IMR-90 (cell line): ENCODE data around the gene TMEM61. TPM values are rescaled to one million over a fixed set of nuclear protein-coding genes. Genes with fewer than 3 reads are reported as not detected.

Source experiments
- ATAC-seq: fragments of 200-7000 bp; cut with Tn5 transposase; 2 replicates; pipeline ENCODE4 v1.9.1; 2020; ENCODE audit warnings: low read depth, mild to moderate bottlenecking, moderate library complexity
- BruUV-seq: library from RNA; stranded (reverse); fragments of 400-500 nt; replicated peaks from 2 replicates; lab custom pipeline; 2021; lab: Mats Ljungman, UMichigan
- CTCF ChIA-PET: fragments of 300-600 bp; formaldehyde crosslinking; extraction: SDS; loops from one replicate; lab custom pipeline; 2021; ENCODE audit warnings: antibody characterized with exemption; lab: Yijun Ruan, JAX
- POLR2A ChIA-PET: fragments of 300-600 bp; sonication (Branson Sonifier 250); formaldehyde crosslinking; loops from one replicate; lab custom pipeline; 2022; ENCODE audit warnings: antibody characterized with exemption; ENCODE audit not compliant: unreplicated experiment; lab: Charles Lee
- DNase-seq: peaks from one replicate; pipeline ENCODE4 v3.0.0; 2013
- H2AFZ ChIP-seq: replicated peaks from 2 replicates; pipeline ENCODE3; 2013; ENCODE audit warnings: low read length, mild to moderate bottlenecking; ENCODE audit not compliant: poor library complexity
- H2AK5ac ChIP-seq: 2 replicates; pipeline ENCODE4 v1.6.1; 2013; ENCODE audit warnings: low read depth, low read length, inconsistent platforms
- H2AK9ac ChIP-seq: replicated peaks from 2 replicates; pipeline ENCODE3; 2013; ENCODE audit warnings: mild to moderate bottlenecking, low read depth, low read length, moderate library complexity; ENCODE audit not compliant: poor library complexity
- H2BK120ac ChIP-seq: 2 replicates; pipeline ENCODE4 v1.6.1; 2013; ENCODE audit warnings: low read depth, low read length, inconsistent platforms
- H2BK15ac ChIP-seq: 3 replicates; pipeline ENCODE4 v1.6.1; 2013; ENCODE audit warnings: low read depth, low read length, inconsistent platforms
- H2BK20ac ChIP-seq: 2 replicates; pipeline ENCODE4 v1.6.1; 2013; ENCODE audit warnings: low read depth, mild to moderate bottlenecking, inconsistent platforms, low read length, moderate library complexity
- H2BK5ac ChIP-seq: 2 replicates; pipeline ENCODE4 v1.6.1; 2013; ENCODE audit warnings: mild to moderate bottlenecking, low read depth, low read length, inconsistent platforms; ENCODE audit not compliant: poor library complexity, severe bottlenecking
- H3K14ac ChIP-seq: replicated peaks from 2 replicates; pipeline ENCODE4 v1.6.1; 2013; ENCODE audit warnings: low read depth, low read length, inconsistent platforms
- H3K18ac ChIP-seq: 2 replicates; pipeline ENCODE4 v1.6.1; 2013; ENCODE audit warnings: low read depth, low read length, control low read depth
- H3K23ac ChIP-seq: 2 replicates; pipeline ENCODE4 v1.6.1; 2013; ENCODE audit warnings: low read depth, low read length, inconsistent platforms
- H3K27ac ChIP-seq: 2 replicates; pipeline ENCODE4 v1.5.1; 2013; ENCODE audit warnings: mild to moderate bottlenecking, control low read depth, low read length; ENCODE audit not compliant: insufficient read depth
- H3K27me3 ChIP-seq: 2 replicates; pipeline ENCODE4 v1.6.1; 2013; ENCODE audit warnings: low read length; ENCODE audit not compliant: control insufficient read depth, insufficient read depth
- H3K36me3 ChIP-seq: 2 replicates; pipeline ENCODE4 v1.6.1; 2013; ENCODE audit warnings: low read length, mixed read lengths; ENCODE audit not compliant: control insufficient read depth, insufficient read depth
- H3K4ac ChIP-seq: 2 replicates; pipeline ENCODE4 v1.6.1; 2013; ENCODE audit warnings: low read depth, low read length, inconsistent platforms
- H3K4me1 ChIP-seq: 2 replicates; pipeline ENCODE4 v1.6.1; 2013; ENCODE audit warnings: low read length, mixed read lengths; ENCODE audit not compliant: control insufficient read depth, insufficient read depth
- H3K4me2 ChIP-seq: 2 replicates; pipeline ENCODE4 v1.6.1; 2013; ENCODE audit warnings: low read depth, mild to moderate bottlenecking, control low read depth, low read length, moderate library complexity
- H3K4me3 ChIP-seq: 2 replicates; pipeline ENCODE4 v1.5.1; 2013; ENCODE audit warnings: low read depth, mild to moderate bottlenecking, control low read depth, low read length, moderate library complexity; ENCODE audit not compliant: insufficient read depth
- H3K56ac ChIP-seq: 2 replicates; pipeline ENCODE4 v1.6.1; 2013; ENCODE audit warnings: low read length, inconsistent platforms; ENCODE audit not compliant: insufficient read depth; ENCODE audit errors: extremely low read depth
- H3K79me1 ChIP-seq, 2 experiments: 2 replicates each; pipeline ENCODE4 v1.6.1; 2013; ENCODE audit warnings: low read length in 2 of 2, inconsistent platforms in 1 of 2, low read depth in 1 of 2
- H3K9ac ChIP-seq: 2 replicates; pipeline ENCODE4 v1.6.1; 2013; ENCODE audit warnings: low read depth, low read length, control low read depth
- H3K9me1 ChIP-seq: 2 replicates; pipeline ENCODE4 v1.6.1; 2013; ENCODE audit warnings: low read length, inconsistent platforms; ENCODE audit not compliant: insufficient read depth
- H3K9me3 ChIP-seq: 2 replicates; pipeline ENCODE4 v1.6.1; 2013; ENCODE audit warnings: low read length; ENCODE audit not compliant: control insufficient read depth, insufficient read depth
- H4K20me1 ChIP-seq: 2 replicates; pipeline ENCODE4 v1.6.1; 2013; ENCODE audit warnings: low read length, inconsistent platforms; ENCODE audit not compliant: insufficient read depth
- H4K5ac ChIP-seq: 2 replicates; pipeline ENCODE4 v1.6.1; 2013; ENCODE audit warnings: mild to moderate bottlenecking, low read depth, low read length, control low read depth
- H4K8ac ChIP-seq, 2 experiments: 2 replicates each; pipeline ENCODE4 v1.6.1; 2013; ENCODE audit warnings: low read depth in 2 of 2, low read length in 2 of 2, control low read depth in 1 of 2, inconsistent platforms in 1 of 2
- H4K91ac ChIP-seq: 2 replicates; pipeline ENCODE4 v1.6.1; 2013; ENCODE audit warnings: low read depth, low read length, inconsistent platforms; ENCODE audit not compliant: insufficient read depth
- MXI1 ChIP-seq: IDR thresholded peaks from 2 replicates; pipeline ENCODE4 v1.6.1; 2012; ENCODE audit warnings: low read depth, mild to moderate bottlenecking, low read length, moderate library complexity, borderline replicate concordance
- POLR2A ChIP-seq: IDR thresholded peaks from 2 replicates; pipeline ENCODE4 v1.6.1; 2012; ENCODE audit warnings: mild to moderate bottlenecking, low read depth, low read length
- SMC3 ChIP-seq: fragments of 150-350 bp; IDR thresholded peaks from 2 replicates; pipeline ENCODE4 v1.6.1; 2016; ENCODE audit warnings: low read depth, mild to moderate bottlenecking, antibody characterized with exemption, low read length, moderate library complexity
- WGBS, 2 experiments: methylation state at CpG; one replicate each; pipeline versions ENCODE4 v1.1.5 to v1.1.7; 2013; ENCODE audit warnings: missing lambda C conversion rate in 2 of 2; ENCODE audit not compliant: insufficient read length in 1 of 2; ENCODE audit errors: extremely low coverage in 2 of 2; 5-methylcytosine and 5-hydroxymethylcytosine counted together
- dilution Hi-C: fragments of 300-500 bp; cut with HindIII; formaldehyde crosslinking; loops from one replicate; pipeline ENCODE4 v1.14.3; 2018; ENCODE audit warnings: low sequenced_read_pairs; ENCODE audit not compliant: unreplicated experiment
- in situ Hi-C: fragments of 300-500 bp; cut with MboI; formaldehyde crosslinking; loops from 3 replicates; pipeline ENCODE4 v1.14.3; 2019; ENCODE audit warnings: low sequenced_read_pairs, inconsistent platforms, mixed read lengths
- intact Hi-C: fragments of 100-400 bp; cut with micrococcal nuclease; formaldehyde crosslinking; loops from 2 replicates; pipeline ENCODE4 v1.10.0; 2022
- polyA plus RNA-seq, 3 experiments: library from polyadenylated mRNA; depleted of rRNA; stranded (reverse); fragments of >200 nt; gene quantifications; 2 replicates each; pipeline ENCODE4 v1.2.3, GENCODE V29; 2012; ENCODE audit warnings: low replicate concordance in 1 of 3
- total RNA-seq: library from RNA; depleted of rRNA; stranded (reverse); fragments of >200 nt; gene quantifications from 2 replicates; pipeline ENCODE4 v1.2.3, GENCODE V29; 2012
- TF ChIP-seq, protein P1 (sequence below): fragments of 150-350 bp; IDR thresholded peaks from 2 replicates; pipeline ENCODE4 v1.6.1; 2016; ENCODE audit warnings: low read depth, mild to moderate bottlenecking, low read length, moderate library complexity, borderline replicate concordance

The TMEM61 gene
- total and polyA plus RNA-seq, 2 of the 4 experiments (the other 2 are of a cell fraction), result not detected

- 100% methylated on average over 2 of the region's 9 CpGs; no CpG with 5 or more reads in 1 of the 2 experiments for WGBS, 2 experiments
- Histone ChIP-seq H2AFZ (no peak overlapping the region), H2BK120ac (no peak overlapping the region), H2AK9ac (no peak overlapping the region), H4K20me1 (no peaks in the 10 kb centered on the region), H2BK15ac (no peak overlapping the region), H3K27ac (no peak overlapping the region), H3K23ac (no peak overlapping the region), H2BK5ac (no peak overlapping the region), H3K4ac (no peak overlapping the region), H3K56ac (no peak overlapping the region), H3K9ac (no peak overlapping the region), H2BK20ac (no peak overlapping the region), H3K9me3 (no peaks in the 10 kb centered on the region), H3K4me2 (no peak overlapping the region), H2AK5ac (no peak overlapping the region), H3K18ac (no peak overlapping the region), H3K14ac (no peak overlapping the region), H3K4me3 (no peak overlapping the region), H4K5ac (no peak overlapping the region), H3K36me3 (no peaks in the 10 kb centered on the region), H4K8ac (no peak overlapping the region), H3K27me3 (peaks cover 55% of the 10 kb centered on the region), H3K9me1 (no peaks in the 10 kb centered on the region), H3K4me1 (peaks cover 11% of the 10 kb centered on the region), H3K79me1 (no peaks in the 10 kb centered on the region), H4K91ac (no peak overlapping the region)
- ChIA-PET POLR2A (no interaction called here), CTCF (interaction anchor here (1.4 kb wide), 1 partner anchor 68 kb away, joined by 6 read pairs; no protein-coding TSS in a partner anchor)
- dilution Hi-C loops, result no loop called here
- no peak for ATAC-seq
- intact Hi-C loops, result no loop called here
- in situ Hi-C loops, result no loop called here
- DNase-seq, result no peak
- TF ChIP-seq SMC3 (no peak), POLR2A (no peak), MXI1 (no peak)
- TF ChIP-seq, protein P1, sequence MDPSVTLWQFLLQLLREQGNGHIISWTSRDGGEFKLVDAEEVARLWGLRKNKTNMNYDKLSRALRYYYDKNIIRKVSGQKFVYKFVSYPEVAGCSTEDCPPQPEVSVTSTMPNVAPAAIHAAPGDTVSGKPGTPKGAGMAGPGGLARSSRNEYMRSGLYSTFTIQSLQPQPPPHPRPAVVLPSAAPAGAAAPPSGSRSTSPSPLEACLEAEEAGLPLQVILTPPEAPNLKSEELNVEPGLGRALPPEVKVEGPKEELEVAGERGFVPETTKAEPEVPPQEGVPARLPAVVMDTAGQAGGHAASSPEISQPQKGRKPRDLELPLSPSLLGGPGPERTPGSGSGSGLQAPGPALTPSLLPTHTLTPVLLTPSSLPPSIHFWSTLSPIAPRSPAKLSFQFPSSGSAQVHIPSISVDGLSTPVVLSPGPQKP, result no peak
- no TSS peak for BruUV-seq
These were observed 38.0 kb downstream of the TMEM61 start for GRCh38 chr1:55018395-55018794.
